Measurements from ENCODE around the gene CRK. TPM values are rescaled to one million over a fixed set of nuclear protein-coding genes. Genes with fewer than 3 reads are reported as not detected.
"Not testable (repeated sequence)": the region's sequence is repeated elsewhere in the genome, so short reads cannot be mapped to it uniquely, and the experiment has no call there.

Gene CRK
- polyA plus RNA-seq, 3 donors: 22.3 to 28.0 (median 26.5) TPM

DNA sequence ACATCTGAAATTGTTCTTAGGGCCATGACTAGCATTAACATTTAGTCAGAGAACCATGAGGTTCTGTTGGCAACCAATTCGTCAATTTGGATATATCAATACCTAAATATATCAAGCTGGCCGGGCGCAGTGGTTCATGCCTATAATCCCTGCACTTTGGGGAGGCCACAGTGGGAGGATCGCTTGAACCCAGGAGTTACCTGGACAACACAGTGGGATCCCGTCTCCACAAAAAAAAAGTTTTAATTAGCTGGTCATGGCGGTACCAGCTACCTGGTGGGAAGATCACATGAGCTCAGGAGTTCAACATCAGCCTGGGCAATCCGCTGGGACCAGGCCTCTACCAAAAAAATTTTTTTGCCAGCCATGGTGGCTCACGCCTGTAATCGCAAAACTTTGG, 64.5 kb downstream of the CRK start:
- Histone ChIP-seq H3K27me3 (ENCODE audit: control insufficient read depth in 2 of 2, insufficient read depth in 2 of 2, low read length in 2 of 2) (no peaks in the 10 kb centered on the region), H3K4me2 (replicated peaks; ENCODE audit: extremely low read depth, low read length, poor library complexity, severe bottlenecking) (peak overlapping the region; percentile 6), H2AFZ (ENCODE audit: insufficient read depth, low read depth, low read length, poor library complexity, severe bottlenecking) (no peak overlapping the region), H3K9me3 (replicated peaks in 1 of 2; ENCODE audit: control insufficient read depth in 1 of 2, insufficient read depth in 1 of 2, low read length in 2 of 2) (no peaks in the 10 kb centered on the region), H3K4me3 (replicated peaks in 1 of 3; ENCODE audit: low read depth in 2 of 3, low read length in 3 of 3) (no peak overlapping the region), H3K27ac (ENCODE audit: low read depth in 1 of 2, low read length in 2 of 2) (peak overlapping the region in 1 of 2 donors; percentile 77), H4K20me1 (ENCODE audit: insufficient read depth, low read length) (peaks cover 100% of the 10 kb centered on the region), H3K9ac (ENCODE audit: insufficient read depth, low read length, poor library complexity, severe bottlenecking) (no peak overlapping the region), H3K4me1 (ENCODE audit: control insufficient read depth in 1 of 2, insufficient read depth in 2 of 2, low read length in 2 of 2) (peaks cover 40 to 53% of the 10 kb centered on the region in 2 donors), H3K36me3 (replicated peaks in 1 of 2; ENCODE audit: control insufficient read depth in 1 of 2, insufficient read depth in 2 of 2, low read length in 2 of 2) (peaks cover 0 to 5% of the 10 kb centered on the region in 2 donors), H3K79me2 (ENCODE audit: insufficient read depth, low read length) (peaks cover 100% of the 10 kb centered on the region)
- TF ChIP-seq, protein P1, sequence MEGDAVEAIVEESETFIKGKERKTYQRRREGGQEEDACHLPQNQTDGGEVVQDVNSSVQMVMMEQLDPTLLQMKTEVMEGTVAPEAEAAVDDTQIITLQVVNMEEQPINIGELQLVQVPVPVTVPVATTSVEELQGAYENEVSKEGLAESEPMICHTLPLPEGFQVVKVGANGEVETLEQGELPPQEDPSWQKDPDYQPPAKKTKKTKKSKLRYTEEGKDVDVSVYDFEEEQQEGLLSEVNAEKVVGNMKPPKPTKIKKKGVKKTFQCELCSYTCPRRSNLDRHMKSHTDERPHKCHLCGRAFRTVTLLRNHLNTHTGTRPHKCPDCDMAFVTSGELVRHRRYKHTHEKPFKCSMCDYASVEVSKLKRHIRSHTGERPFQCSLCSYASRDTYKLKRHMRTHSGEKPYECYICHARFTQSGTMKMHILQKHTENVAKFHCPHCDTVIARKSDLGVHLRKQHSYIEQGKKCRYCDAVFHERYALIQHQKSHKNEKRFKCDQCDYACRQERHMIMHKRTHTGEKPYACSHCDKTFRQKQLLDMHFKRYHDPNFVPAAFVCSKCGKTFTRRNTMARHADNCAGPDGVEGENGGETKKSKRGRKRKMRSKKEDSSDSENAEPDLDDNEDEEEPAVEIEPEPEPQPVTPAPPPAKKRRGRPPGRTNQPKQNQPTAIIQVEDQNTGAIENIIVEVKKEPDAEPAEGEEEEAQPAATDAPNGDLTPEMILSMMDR (IDR thresholded peaks at IDR 0.05): no peak
- H3K9me3 Mint-ChIP-seq: no peaks in the 10 kb centered on the region
- peaks cover 3 to 23% of the 10 kb centered on the region in 2 donors for H3K36me3 Mint-ChIP-seq
- peaks cover 69% of the 10 kb centered on the region for H3K4me1 Mint-ChIP-seq
- H3K27ac Mint-ChIP-seq: peak overlapping the region in 6 of 7 donors; percentile 24 to 85 (median 60)
- 95% methylated on average over 8 of the region's 9 CpGs for WGBS (ENCODE audit: insufficient coverage)
- DNase-seq: no peak
- intact Hi-C loops (cut with micrococcal nuclease): no loop called here
- no peaks in the 10 kb centered on the region for H3K27me3 Mint-ChIP-seq (ENCODE audit: low read depth in 3 of 3)
- H3K4me3 Mint-ChIP-seq: no peak overlapping the region

DNA sequence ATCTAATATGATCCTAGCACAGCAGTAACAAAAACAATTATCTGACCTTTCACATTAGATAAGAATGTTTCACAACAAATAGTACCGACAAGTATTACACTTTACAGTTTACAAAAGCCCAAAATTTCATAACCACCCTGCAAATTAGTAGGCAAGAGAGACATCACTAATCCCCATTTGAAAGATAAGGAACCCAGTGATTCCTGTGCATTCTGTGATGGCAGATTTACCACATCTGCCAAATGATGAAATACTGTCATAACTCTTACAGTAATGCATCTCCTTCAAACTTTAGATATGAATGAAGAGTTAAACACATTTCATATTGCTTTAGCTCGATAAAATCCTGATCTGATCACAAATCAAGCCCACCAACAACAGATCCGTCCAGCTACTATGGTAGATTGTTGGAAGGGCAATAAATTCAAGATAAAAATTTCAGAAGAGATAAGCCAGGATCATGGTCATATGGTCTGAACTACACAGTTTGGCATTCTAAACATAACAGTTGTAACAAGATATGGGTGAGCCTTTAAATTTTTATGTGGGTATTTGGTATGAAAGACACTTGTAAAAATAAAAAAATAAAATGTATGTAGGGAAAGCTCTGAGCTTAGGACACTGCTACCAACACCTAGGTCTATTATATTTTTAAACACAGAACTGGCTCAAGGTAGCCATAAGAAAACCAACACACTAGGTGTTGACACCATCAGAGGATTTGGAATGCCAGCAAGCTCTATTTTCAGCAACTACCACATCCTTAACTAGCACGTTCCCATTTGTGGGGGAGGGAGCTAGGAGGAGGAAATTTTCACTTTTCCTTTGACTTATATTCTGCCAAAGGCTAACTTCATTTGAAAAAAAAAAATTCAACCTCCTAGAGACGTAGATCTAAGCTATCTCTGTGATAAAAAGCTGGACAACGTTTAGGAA, 65.3 kb downstream of the CRK start:
- Mint-ChIP-seq H3K4me3 (peak overlapping the region in 1 of 2 donors; percentile 1), H3K27me3 (ENCODE audit: low read depth in 3 of 3) (no peaks in the 10 kb centered on the region), H3K36me3 (peaks cover 3 to 14% of the 10 kb centered on the region in 2 donors), H3K9me3 (no peaks in the 10 kb centered on the region), H3K27ac (peak overlapping the region; percentile 51 to 91 (median 89)), H3K4me1 (peaks cover 68% of the 10 kb centered on the region)
- Histone ChIP-seq H3K27me3 (ENCODE audit: control insufficient read depth in 2 of 2, insufficient read depth in 2 of 2, low read length in 2 of 2) (no peaks in the 10 kb centered on the region), H3K27ac (ENCODE audit: low read depth in 1 of 2, low read length in 2 of 2) (peak overlapping the region in 1 of 2 donors; percentile 77), H3K4me1 (ENCODE audit: control insufficient read depth in 1 of 2, insufficient read depth in 2 of 2, low read length in 2 of 2) (peaks cover 43 to 57% of the 10 kb centered on the region in 2 donors), H2AFZ (ENCODE audit: insufficient read depth, low read depth, low read length, poor library complexity, severe bottlenecking) (no peak overlapping the region), H3K4me2 (replicated peaks; ENCODE audit: extremely low read depth, low read length, poor library complexity, severe bottlenecking) (peak overlapping the region; percentile 28), H3K9me3 (replicated peaks in 1 of 2; ENCODE audit: control insufficient read depth in 1 of 2, insufficient read depth in 1 of 2, low read length in 2 of 2) (no peaks in the 10 kb centered on the region), H3K79me2 (ENCODE audit: insufficient read depth, low read length) (peaks cover 100% of the 10 kb centered on the region), H3K9ac (ENCODE audit: insufficient read depth, low read length, poor library complexity, severe bottlenecking) (no peak overlapping the region), H3K36me3 (replicated peaks in 1 of 2; ENCODE audit: control insufficient read depth in 1 of 2, insufficient read depth in 2 of 2, low read length in 2 of 2) (no peaks in the 10 kb centered on the region), H4K20me1 (ENCODE audit: insufficient read depth, low read length) (peaks cover 100% of the 10 kb centered on the region), H3K4me3 (replicated peaks in 1 of 3; ENCODE audit: low read depth in 2 of 3, low read length in 3 of 3) (peak overlapping the region in 1 of 3 experiments; percentile 33)
- 14% methylated on average over 1 of the region's 6 CpGs for WGBS (ENCODE audit: insufficient coverage)
- peak; percentile 64 to 90 (median 69) for DNase-seq
- intact Hi-C loops (cut with micrococcal nuclease): no loop called here
- TF ChIP-seq, protein P1 (IDR thresholded peaks at IDR 0.05): no peak

DNA sequence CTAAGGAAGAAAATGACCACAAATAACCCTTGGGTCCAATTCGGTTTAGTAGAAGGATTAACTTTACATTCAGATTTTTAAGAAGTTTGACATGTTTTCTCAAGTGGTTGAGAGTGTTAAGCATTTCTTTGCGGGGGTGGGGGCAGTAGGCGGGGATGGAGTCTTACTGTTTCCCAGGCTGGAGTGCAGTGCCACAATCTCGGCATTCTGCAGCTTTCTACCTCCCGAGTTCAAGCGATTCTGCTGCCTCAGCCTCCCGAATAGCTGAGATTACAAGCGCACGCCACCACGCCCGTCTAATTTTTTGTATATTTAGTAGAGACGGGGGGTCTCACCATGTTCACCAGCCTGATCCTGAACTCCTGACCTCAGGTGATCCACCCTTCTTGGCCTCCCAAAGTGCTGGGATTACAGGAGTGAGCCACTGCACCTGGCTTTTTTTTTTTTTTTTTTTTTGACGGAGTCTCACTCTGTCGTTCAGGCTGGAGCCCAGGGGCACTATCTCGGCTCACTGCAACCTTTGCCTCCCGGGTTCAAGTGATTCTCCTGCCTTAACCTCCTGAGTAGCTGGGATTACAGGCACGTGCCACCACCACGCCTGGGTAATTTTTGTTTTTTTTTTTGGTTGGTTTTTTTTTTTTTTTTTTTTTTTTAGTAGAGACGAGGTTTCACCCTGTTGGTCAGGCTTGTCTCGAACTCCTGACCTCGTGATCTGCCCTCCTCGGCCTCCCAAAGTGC, 68.4 kb downstream of the CRK start:
- peaks cover 100% of the 10 kb centered on the region for H3K79me2 ChIP-seq (ENCODE audit: insufficient read depth, low read length)
- H3K9me3 ChIP-seq (replicated peaks in 1 of 2; ENCODE audit: control insufficient read depth in 1 of 2, insufficient read depth in 1 of 2, low read length in 2 of 2); H3K27me3 ChIP-seq (ENCODE audit: control insufficient read depth in 2 of 2, insufficient read depth in 2 of 2, low read length in 2 of 2); H3K9me3 Mint-ChIP-seq; H3K27me3 Mint-ChIP-seq (ENCODE audit: low read depth in 3 of 3); DNase-seq; intact Hi-C loops (cut with micrococcal nuclease); H3K4me3 Mint-ChIP-seq; H3K36me3 ChIP-seq (replicated peaks in 1 of 2; ENCODE audit: control insufficient read depth in 1 of 2, insufficient read depth in 2 of 2, low read length in 2 of 2); H2AFZ ChIP-seq (ENCODE audit: insufficient read depth, low read depth, low read length, poor library complexity, severe bottlenecking); H3K4me3 ChIP-seq (replicated peaks in 1 of 3; ENCODE audit: low read depth in 2 of 3, low read length in 3 of 3): not testable (repeated sequence)
- H3K4me1 Mint-ChIP-seq: peaks cover 62% of the 10 kb centered on the region
- H3K4me2 ChIP-seq (replicated peaks; ENCODE audit: extremely low read depth, low read length, poor library complexity, severe bottlenecking): peak overlapping the region; percentile 17
- peaks cover 100% of the 10 kb centered on the region for H4K20me1 ChIP-seq (ENCODE audit: insufficient read depth, low read length)
- 82% methylated on average over 6 of the region's 22 CpGs for WGBS (ENCODE audit: insufficient coverage)
- peak overlapping the region in 6 of 7 donors; percentile 19 to 86 (median 79) for H3K27ac Mint-ChIP-seq
- peak overlapping the region; percentile 36 to 55 for H3K27ac ChIP-seq (ENCODE audit: low read depth in 1 of 2, low read length in 2 of 2)
- peaks cover 0 to 16% of the 10 kb centered on the region in 2 donors for H3K36me3 Mint-ChIP-seq
- peak overlapping the region; percentile 6 for H3K9ac ChIP-seq (ENCODE audit: insufficient read depth, low read length, poor library complexity, severe bottlenecking)
- peaks cover 43 to 55% of the 10 kb centered on the region in 2 donors for H3K4me1 ChIP-seq (ENCODE audit: control insufficient read depth in 1 of 2, insufficient read depth in 2 of 2, low read length in 2 of 2)
